GM10847 (cell line): ENCODE measurements around the gene DCAF8L2.

Experiments used
- POLR2A ChIP-seq: IDR thresholded peaks from 2 replicates; pipeline ENCODE4 v1.6.1; 2011; ENCODE audit not compliant: insufficient read length; ENCODE audit errors: extremely low read depth

The DCAF8L2 gene

GRCh38 chrX:27767387-27767786, 177.2 kb downstream of the DCAF8L2 start:
- TF ChIP-seq POLR2A, result no peak

GRCh38 chrX:27775984-27776383, 185.8 kb downstream of the DCAF8L2 start:
- no peak for TF ChIP-seq POLR2A

DNA sequence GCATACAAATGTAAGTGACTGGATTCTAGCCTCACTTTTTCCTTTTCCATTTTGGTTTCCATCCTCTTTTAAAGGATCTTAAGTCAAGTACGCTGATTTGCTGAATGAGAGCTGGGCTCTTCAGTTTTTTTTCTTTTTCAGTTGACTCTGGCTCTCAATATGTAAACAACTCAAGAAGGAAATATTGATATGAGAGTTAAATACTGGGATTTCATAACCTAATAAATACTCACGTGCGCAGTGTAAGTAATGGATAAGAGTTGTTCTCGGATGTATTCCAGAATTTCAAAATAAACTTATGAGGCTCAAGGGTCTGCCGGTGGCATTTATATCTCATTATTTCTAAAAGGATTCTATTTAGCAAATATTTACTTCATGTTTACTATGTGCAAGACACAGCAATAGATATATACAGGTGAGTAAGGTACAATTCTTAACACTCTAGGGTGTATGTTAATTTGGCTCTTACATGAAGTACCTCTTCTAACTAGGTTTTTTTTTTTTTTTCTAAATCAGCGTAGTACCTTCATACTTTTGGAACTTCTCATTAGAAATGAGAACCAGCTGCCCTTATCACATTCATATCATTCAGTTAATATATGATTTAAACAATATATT, 206.6 kb downstream of the DCAF8L2 start:
- no peak for TF ChIP-seq POLR2A

GRCh38 chrX:27797575-27797974, 207.4 kb downstream of the DCAF8L2 start:
- no peak for TF ChIP-seq POLR2A
